ENCODE data around the gene PODXL.

The PODXL gene

DNA sequence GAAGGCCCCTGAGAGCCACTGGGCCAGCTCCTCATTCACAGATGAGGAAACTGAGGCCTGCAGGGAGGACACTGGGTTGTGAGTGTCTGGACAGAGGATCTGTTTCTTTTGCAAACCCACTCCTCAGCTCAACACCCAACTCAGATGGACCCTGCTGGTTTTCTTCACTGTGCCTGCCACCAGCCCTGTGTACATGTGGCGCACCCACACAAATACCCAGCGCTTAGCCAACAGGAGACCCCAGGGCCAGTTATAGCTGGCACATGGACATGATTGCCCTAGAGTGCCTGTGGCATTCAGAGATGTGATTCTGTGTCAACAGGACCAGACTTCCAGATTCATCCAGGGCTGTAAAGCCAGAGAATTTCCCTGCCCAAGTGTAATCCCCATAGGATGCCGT is 12.4 kb downstream of the PODXL start (continued):
- TF ChIP-seq, protein P1, sequence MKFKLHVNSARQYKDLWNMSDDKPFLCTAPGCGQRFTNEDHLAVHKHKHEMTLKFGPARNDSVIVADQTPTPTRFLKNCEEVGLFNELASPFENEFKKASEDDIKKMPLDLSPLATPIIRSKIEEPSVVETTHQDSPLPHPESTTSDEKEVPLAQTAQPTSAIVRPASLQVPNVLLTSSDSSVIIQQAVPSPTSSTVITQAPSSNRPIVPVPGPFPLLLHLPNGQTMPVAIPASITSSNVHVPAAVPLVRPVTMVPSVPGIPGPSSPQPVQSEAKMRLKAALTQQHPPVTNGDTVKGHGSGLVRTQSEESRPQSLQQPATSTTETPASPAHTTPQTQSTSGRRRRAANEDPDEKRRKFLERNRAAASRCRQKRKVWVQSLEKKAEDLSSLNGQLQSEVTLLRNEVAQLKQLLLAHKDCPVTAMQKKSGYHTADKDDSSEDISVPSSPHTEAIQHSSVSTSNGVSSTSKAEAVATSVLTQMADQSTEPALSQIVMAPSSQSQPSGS (tag by site-specific recombination; IDR thresholded peaks at IDR 0.05; ENCODE audit: low read depth) = no peak

DNA sequence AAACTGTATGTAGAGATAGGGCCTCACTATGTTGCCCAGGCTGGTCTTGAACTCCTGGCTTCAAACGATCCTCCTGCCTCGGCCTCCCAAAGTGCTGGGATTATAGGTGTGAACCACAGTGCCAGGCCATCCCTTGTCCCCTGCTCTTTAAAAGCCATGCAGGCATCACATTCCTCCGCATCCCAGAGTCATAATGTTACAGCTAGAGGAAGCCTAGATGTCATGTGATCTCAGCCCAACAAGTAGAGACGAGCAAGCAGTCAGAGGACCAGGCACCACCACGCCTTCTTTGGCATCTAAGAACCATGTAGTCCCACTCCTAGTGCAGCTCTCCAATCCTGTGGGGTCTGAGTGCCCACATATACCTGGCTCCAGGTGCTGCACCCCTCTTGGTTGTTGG is 13.1 kb downstream of the PODXL start:
- no peaks in the 10 kb centered on the region for H3K4me1 ChIP-seq (ENCODE audit: control insufficient read depth, insufficient read depth, low read length)
- ChIA-PET CTCF (interaction anchor here (0.7 to 5.7 kb wide), 2 partner anchors 11 to 31 kb away, joined by 3 to 54 read pairs; no protein-coding TSS in a partner anchor), POLR2A (no interaction called here)

DNA sequence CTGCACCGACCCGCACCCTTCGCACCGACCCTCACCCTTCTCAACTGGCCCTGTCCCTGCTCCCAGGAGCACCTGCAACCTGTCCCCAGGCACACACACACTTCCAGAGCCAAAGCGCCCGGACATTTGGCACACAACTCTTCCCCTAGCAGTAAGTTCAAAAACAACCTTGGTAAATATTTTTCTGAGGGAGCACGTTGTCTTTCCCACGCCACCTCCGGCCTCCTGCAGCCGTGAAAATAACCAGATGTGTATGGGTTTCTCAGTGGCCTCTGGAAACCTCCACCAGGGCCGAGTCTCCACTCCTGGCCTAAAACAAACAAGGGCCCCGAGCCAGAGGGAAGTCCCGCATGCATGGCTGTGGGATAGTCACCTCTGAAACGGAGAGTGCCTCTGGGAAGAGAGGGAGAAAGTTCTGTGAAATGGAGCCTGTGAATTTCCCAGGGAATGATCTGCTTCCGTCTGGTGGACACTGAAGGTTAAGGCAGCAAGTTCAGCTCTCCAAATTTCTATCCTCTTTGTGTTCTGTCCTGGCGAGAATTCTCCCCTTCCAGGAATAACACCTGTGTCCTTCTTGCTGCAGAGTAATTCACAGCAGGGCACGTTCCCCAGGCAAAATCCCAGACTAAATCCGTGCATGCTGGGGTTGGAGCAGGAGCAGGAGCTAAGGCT is 15.8 kb downstream of the PODXL start:
- H3K36me3 ChIP-seq (ENCODE audit: control insufficient read depth in 2 of 2, insufficient read depth in 1 of 2, low read length in 2 of 2) = no peaks in the 10 kb centered on the region
- no peak overlapping the region for H3K4me3 ChIP-seq (ENCODE audit: low read depth, low read length)
- H3K9me3 ChIP-seq (ENCODE audit: control insufficient read depth, insufficient read depth, low read depth, low read length) = no peaks in the 10 kb centered on the region
- no peak for TF ChIP-seq ZNF221 (tag by site-specific recombination; IDR thresholded peaks at IDR 0.05; ENCODE audit: borderline replicate concordance)
- no peak for TF ChIP-seq ZNF529 (tag by site-specific recombination; IDR thresholded peaks at IDR 0.05; ENCODE audit: insufficient replicate concordance)
- TF ChIP-seq ZIC2 (tag by site-specific recombination; IDR thresholded peaks at IDR 0.05) = 0 out of 2 replicates have a peak, but pooled peaks have one; percentile 13
- H3K4me1 ChIP-seq (ENCODE audit: control insufficient read depth, insufficient read depth, low read length) = no peaks in the 10 kb centered on the region
- CTCF ChIA-PET = interaction anchor here (0.5 kb wide), 1 partner anchor 280 kb away, joined by 3 read pairs; no protein-coding TSS in a partner anchor
- no peak overlapping the region for H3K27ac ChIP-seq (ENCODE audit: extremely low read depth, low read depth, low read length)
- POLR2A ChIA-PET = no interaction called here

More for the DNA sequence above, 13.1 kb downstream of the PODXL start:
- TF ChIP-seq ZIC2 (tag by site-specific recombination; IDR thresholded peaks at IDR 0.05) = no peak
- no peak overlapping the region for H3K27ac ChIP-seq (ENCODE audit: extremely low read depth, low read depth, low read length)
- H3K36me3 ChIP-seq (ENCODE audit: control insufficient read depth in 2 of 2, insufficient read depth in 1 of 2, low read length in 2 of 2) = no peaks in the 10 kb centered on the region
- H3K9me3 ChIP-seq (ENCODE audit: control insufficient read depth, insufficient read depth, low read depth, low read length) = no peaks in the 10 kb centered on the region
- H3K4me3 ChIP-seq (ENCODE audit: low read depth, low read length) = no peak overlapping the region

DNA sequence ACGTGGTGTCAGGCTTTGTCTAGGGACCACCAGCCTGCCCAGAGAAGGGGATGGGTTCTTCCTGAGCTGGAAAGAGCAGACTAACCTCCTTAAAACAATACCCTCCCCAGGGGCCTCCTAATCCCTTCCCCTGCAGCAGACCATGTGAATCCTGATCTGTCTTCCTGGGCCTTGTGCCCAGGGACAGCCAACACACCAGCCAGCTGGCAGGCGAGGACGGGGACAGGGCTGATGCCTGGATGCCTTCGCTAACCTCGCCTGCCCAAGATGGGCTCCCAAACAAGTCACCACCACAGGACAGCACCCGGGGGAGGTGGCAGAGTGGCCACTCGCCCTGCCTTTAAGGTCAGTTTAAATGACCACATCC is 17.6 kb downstream of the PODXL start:
- ChIA-PET CTCF (interaction anchor here (1.8 to 5.7 kb wide), 2 partner anchors 8 to 25 kb away, joined by 4 to 39 read pairs; no protein-coding TSS in a partner anchor), POLR2A (no interaction called here)
- TF ChIP-seq, protein P2, sequence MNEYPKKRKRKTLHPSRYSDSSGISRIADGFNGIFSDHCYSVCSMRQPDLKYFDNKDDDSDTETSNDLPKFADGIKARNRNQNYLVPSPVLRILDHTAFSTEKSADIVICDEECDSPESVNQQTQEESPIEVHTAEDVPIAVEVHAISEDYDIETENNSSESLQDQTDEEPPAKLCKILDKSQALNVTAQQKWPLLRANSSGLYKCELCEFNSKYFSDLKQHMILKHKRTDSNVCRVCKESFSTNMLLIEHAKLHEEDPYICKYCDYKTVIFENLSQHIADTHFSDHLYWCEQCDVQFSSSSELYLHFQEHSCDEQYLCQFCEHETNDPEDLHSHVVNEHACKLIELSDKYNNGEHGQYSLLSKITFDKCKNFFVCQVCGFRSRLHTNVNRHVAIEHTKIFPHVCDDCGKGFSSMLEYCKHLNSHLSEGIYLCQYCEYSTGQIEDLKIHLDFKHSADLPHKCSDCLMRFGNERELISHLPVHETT (tag by site-specific recombination; IDR thresholded peaks at IDR 0.05) = no peak
- H3K27ac ChIP-seq (ENCODE audit: extremely low read depth, low read depth, low read length) = no peak overlapping the region
- H3K36me3 ChIP-seq (ENCODE audit: control insufficient read depth in 2 of 2, insufficient read depth in 1 of 2, low read length in 2 of 2) = no peaks in the 10 kb centered on the region
- no peaks in the 10 kb centered on the region for H3K9me3 ChIP-seq (ENCODE audit: control insufficient read depth, insufficient read depth, low read depth, low read length)
- no peak overlapping the region for H3K4me3 ChIP-seq (ENCODE audit: low read depth, low read length)
- H3K4me1 ChIP-seq (ENCODE audit: control insufficient read depth, insufficient read depth, low read length) = no peaks in the 10 kb centered on the region

DNA sequence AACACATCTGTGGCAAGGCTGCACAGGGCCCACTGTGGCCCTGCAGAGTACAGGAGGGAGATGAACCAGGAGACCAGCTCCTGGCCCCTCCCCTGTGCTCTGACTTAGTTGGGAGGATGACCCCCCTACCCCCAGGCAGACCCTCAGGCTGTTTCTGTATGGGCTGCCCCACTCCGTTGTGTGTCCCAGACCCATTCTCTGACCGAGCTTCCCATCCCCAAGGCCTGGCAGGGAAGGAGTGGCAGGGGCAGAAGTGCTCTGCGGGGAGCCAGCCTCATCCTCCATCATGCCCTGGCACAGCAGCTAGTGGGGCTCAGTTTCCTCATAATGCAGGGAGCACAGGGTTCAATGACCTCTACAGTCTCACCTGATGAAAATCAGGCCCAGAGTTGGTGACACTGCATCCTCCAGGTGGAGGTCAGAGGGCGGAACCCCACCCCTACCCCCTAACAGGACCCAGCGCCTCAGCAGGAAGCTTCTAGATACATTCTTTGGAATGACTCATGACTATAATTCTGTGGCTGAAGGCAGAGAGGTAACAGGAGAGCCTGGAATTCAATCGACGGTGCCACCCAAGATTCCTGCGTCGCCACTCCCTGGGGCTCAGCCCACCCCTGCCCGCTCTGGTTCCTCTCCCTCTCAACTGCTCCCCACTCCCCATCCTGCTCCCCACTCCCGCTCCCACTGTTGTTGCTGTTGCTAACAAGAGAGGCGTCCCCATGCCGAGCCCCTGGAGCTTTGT is 18.2 kb downstream of the PODXL start:
- TF ChIP-seq ZIC2 (tag by site-specific recombination; IDR thresholded peaks at IDR 0.05) (peak; percentile 51; the same call in 1 of the 2 replicates), SP2 (tag by site-specific recombination; IDR thresholded peaks at IDR 0.05) (no peak)
- ChIA-PET CTCF (interaction anchor here (1.4 to 5.7 kb wide), 3 partner anchors 8 to 24 kb away, joined by 4 to 39 read pairs (median 5); no protein-coding TSS in a partner anchor), POLR2A (no interaction called here)
- Histone ChIP-seq H3K9me3 (ENCODE audit: control insufficient read depth, insufficient read depth, low read depth, low read length) (no peaks in the 10 kb centered on the region), H3K4me3 (ENCODE audit: low read depth, low read length) (no peak overlapping the region), H3K27ac (ENCODE audit: extremely low read depth, low read depth, low read length) (no peak overlapping the region), H3K4me1 (ENCODE audit: control insufficient read depth, insufficient read depth, low read length) (no peaks in the 10 kb centered on the region), H3K36me3 (ENCODE audit: control insufficient read depth in 2 of 2, insufficient read depth in 1 of 2, low read length in 2 of 2) (no peaks in the 10 kb centered on the region)

DNA sequence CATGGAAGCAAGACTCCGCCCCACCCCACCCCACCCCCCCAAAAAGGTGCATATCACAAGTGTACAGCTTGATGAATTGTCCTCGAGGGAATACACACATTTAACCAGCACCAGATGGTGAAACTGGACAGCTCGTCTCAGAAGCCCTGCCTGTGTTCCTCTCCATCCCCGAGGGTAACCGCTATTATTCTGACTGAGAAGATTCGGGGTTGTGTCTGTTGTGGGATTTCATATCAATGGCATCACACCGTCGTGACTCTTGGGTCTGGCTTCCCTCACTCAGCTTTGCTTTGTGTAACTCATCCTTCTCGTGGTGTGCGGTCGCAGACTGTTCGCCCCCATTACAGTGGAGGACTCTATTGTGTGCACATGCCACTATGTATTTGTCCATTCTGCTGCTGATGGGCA is 18.9 kb downstream of the PODXL start:
- Histone ChIP-seq H3K27ac (ENCODE audit: extremely low read depth, low read depth, low read length) (no peak overlapping the region), H3K36me3 (ENCODE audit: control insufficient read depth in 2 of 2, insufficient read depth in 1 of 2, low read length in 2 of 2) (no peaks in the 10 kb centered on the region)

More for the DNA sequence above, 18.9 kb downstream of the PODXL start:
- Histone ChIP-seq H3K4me1 (ENCODE audit: control insufficient read depth, insufficient read depth, low read length) (no peaks in the 10 kb centered on the region), H3K4me3 (ENCODE audit: low read depth, low read length) (no peak overlapping the region), H3K9me3 (ENCODE audit: control insufficient read depth, insufficient read depth, low read depth, low read length) (no peaks in the 10 kb centered on the region)
- TF ChIP-seq, protein P3, sequence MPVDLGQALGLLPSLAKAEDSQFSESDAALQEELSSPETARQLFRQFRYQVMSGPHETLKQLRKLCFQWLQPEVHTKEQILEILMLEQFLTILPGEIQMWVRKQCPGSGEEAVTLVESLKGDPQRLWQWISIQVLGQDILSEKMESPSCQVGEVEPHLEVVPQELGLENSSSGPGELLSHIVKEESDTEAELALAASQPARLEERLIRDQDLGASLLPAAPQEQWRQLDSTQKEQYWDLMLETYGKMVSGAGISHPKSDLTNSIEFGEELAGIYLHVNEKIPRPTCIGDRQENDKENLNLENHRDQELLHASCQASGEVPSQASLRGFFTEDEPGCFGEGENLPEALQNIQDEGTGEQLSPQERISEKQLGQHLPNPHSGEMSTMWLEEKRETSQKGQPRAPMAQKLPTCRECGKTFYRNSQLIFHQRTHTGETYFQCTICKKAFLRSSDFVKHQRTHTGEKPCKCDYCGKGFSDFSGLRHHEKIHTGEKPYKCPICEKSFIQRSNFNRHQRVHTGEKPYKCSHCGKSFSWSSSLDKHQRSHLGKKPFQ (tag by site-specific recombination; IDR thresholded peaks at IDR 0.05) = no peak
- TF ChIP-seq ZNF596 (tag by site-specific recombination; IDR thresholded peaks at IDR 0.05) = no peak
- no peak for TF ChIP-seq TCF7L2 (IDR thresholded peaks at IDR 0.05; ENCODE audit: borderline replicate concordance, low read depth, low read length)
- TF ChIP-seq ZNF585B (tag by site-specific recombination; IDR thresholded peaks at IDR 0.05) = no peak
- no peak for TF ChIP-seq TRIM28 (IDR thresholded peaks at IDR 0.05; ENCODE audit: borderline replicate concordance, low read length)
- TF ChIP-seq, protein P4, sequence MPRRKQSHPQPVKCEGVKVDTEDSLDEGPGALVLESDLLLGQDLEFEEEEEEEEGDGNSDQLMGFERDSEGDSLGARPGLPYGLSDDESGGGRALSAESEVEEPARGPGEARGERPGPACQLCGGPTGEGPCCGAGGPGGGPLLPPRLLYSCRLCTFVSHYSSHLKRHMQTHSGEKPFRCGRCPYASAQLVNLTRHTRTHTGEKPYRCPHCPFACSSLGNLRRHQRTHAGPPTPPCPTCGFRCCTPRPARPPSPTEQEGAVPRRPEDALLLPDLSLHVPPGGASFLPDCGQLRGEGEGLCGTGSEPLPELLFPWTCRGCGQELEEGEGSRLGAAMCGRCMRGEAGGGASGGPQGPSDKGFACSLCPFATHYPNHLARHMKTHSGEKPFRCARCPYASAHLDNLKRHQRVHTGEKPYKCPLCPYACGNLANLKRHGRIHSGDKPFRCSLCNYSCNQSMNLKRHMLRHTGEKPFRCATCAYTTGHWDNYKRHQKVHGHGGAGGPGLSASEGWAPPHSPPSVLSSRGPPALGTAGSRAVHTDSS (tag by site-specific recombination; IDR thresholded peaks at IDR 0.05) = no peak
- CTCF ChIA-PET = interaction anchor here (1.2 to 5.7 kb wide), 3 partner anchors 9 to 89 kb away, joined by 5 to 39 read pairs (median 5); no protein-coding TSS in a partner anchor
- POLR2A ChIA-PET = no interaction called here
